Effector memory CD4-positive, alpha-beta T cell (primary cell): Measurements from ENCODE around the gene SIMC1.

Experiments used
- DNase-seq, 3 donors: peaks; one replicate each; pipeline ENCODE4 v3.0.0-alpha.2; 2020
- H3K27ac ChIP-seq: 2 replicates; pipeline ENCODE4 v1.7.0; 2013; ENCODE audit warnings: mild to moderate bottlenecking, low read length, moderate library complexity; ENCODE audit not compliant: insufficient read depth, poor library complexity, severe bottlenecking
- H3K27me3 ChIP-seq: replicated peaks from 2 replicates; pipeline ENCODE4 v1.7.0; 2013; ENCODE audit warnings: mild to moderate bottlenecking, low read length; ENCODE audit not compliant: insufficient read depth, control insufficient read depth, poor library complexity, severe bottlenecking
- H3K36me3 ChIP-seq: 2 replicates; pipeline ENCODE4 v1.7.0; 2013; ENCODE audit warnings: mild to moderate bottlenecking, low read length, moderate library complexity; ENCODE audit not compliant: control insufficient read depth, insufficient read depth
- H3K4me1 ChIP-seq: 2 replicates; pipeline ENCODE4 v1.7.0; 2013; ENCODE audit warnings: low read length, mild to moderate bottlenecking; ENCODE audit not compliant: control insufficient read depth, insufficient read depth, poor library complexity, severe bottlenecking
- H3K4me3 ChIP-seq: 2 replicates; pipeline ENCODE4 v1.7.0; 2013; ENCODE audit warnings: low read length, low read depth, mild to moderate bottlenecking; ENCODE audit not compliant: insufficient read depth, poor library complexity, severe bottlenecking
- H3K9me3 ChIP-seq: 2 replicates; pipeline ENCODE4 v1.7.0; 2013; ENCODE audit warnings: mild to moderate bottlenecking, low read length, moderate library complexity; ENCODE audit not compliant: control insufficient read depth

SIMC1 gene

DNA sequence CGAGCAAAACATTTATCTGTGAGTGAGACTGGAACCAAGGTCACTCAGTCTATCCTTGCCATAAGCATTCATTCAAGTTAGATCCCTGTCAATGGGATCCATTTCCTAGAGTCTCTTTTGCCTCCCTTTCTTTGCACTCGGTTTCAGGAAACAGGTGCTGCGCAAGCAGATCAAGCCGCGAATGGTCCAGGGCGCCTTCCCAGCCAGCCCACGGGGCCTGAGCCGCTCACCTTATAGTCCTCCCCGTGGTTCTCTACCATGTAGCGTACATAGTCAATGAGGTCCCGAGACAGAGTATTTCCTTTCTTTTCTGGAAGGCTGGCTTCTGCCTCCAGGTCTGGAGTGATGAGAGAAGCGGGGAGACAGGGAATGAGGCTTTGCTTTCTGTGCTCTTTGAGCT, 146.8 kb downstream of the SIMC1 start:
- H3K36me3 ChIP-seq = peaks cover 51% of the 10 kb centered on the region

DNA sequence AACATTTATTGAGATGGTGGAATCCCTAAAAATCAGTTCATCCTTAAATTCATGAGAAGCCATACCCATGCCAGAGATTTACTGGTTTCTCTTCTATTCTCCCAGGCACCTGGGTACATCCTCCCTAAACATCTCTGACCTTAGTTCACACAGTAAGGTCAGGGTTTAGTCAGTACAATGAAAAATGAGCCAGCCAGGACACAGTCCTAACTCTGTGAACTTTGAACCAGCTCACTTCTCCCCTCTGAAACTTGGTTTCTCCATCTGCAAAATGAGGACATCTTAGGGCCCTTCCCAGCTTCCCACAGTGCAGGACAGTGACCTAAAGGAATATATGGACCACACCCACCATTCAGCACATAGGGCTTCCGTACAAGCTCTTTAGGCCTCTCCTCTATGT, 148.3 kb downstream of the SIMC1 start:
- H3K27me3 ChIP-seq = no peaks in the 10 kb centered on the region
- DNase-seq = no peak
- peaks cover 51% of the 10 kb centered on the region for H3K36me3 ChIP-seq
- peaks cover 10% of the 10 kb centered on the region for H3K4me1 ChIP-seq
- no peaks in the 10 kb centered on the region for H3K9me3 ChIP-seq
- H3K4me3 ChIP-seq = no peak overlapping the region
- H3K27ac ChIP-seq = no peak overlapping the region

More for the DNA sequence above, 146.8 kb downstream of the SIMC1 start:
- no peak overlapping the region for H3K4me3 ChIP-seq
- DNase-seq = no peak
- peaks cover 10% of the 10 kb centered on the region for H3K4me1 ChIP-seq
- no peaks in the 10 kb centered on the region for H3K9me3 ChIP-seq
- H3K27ac ChIP-seq = no peak overlapping the region
- no peaks in the 10 kb centered on the region for H3K27me3 ChIP-seq

DNA sequence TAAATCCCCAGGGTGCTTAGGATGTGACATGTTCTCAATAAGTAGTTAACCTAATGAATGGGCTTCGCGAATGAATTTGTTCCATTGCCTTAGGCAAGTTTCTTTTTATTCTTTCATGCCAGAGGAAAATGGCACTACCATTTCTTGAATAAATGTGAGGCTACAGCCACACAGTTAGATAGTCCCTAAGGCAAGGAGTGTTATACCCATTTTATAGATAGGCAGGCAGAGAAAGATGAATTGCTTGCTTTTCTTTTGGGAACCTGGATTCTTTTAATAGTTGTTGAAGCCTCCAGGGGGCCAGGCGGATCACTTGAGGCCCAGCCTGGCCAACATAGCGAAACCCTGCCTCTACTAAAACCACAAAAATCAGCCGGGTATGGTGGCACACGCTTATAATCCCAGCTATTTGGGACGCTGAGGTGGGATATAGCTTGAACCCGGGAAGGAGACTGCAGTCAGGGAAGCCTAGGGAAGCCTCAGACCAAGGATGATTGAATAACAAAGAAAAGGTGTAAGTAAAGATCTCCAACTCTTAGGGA, 149.2 kb downstream of the SIMC1 start:
- Histone ChIP-seq H3K4me1 (peaks cover 10% of the 10 kb centered on the region), H3K27ac (peak overlapping the region; percentile 97), H3K4me3 (peak overlapping the region; percentile 93), H3K27me3 (no peaks in the 10 kb centered on the region), H3K9me3 (no peaks in the 10 kb centered on the region), H3K36me3 (peaks cover 41% of the 10 kb centered on the region)
- DNase-seq = no peak

GRCh38 chr5:176388003-176388443, 149.8 kb downstream of the SIMC1 start:
- H3K27me3 ChIP-seq = no peaks in the 10 kb centered on the region
- H3K9me3 ChIP-seq = no peaks in the 10 kb centered on the region
- H3K4me3 ChIP-seq = peak overlapping the region; percentile 93
- H3K36me3 ChIP-seq = peaks cover 36% of the 10 kb centered on the region
- no peak for DNase-seq
- peak overlapping the region; percentile 97 for H3K27ac ChIP-seq
- H3K4me1 ChIP-seq = peaks cover 10% of the 10 kb centered on the region

DNA sequence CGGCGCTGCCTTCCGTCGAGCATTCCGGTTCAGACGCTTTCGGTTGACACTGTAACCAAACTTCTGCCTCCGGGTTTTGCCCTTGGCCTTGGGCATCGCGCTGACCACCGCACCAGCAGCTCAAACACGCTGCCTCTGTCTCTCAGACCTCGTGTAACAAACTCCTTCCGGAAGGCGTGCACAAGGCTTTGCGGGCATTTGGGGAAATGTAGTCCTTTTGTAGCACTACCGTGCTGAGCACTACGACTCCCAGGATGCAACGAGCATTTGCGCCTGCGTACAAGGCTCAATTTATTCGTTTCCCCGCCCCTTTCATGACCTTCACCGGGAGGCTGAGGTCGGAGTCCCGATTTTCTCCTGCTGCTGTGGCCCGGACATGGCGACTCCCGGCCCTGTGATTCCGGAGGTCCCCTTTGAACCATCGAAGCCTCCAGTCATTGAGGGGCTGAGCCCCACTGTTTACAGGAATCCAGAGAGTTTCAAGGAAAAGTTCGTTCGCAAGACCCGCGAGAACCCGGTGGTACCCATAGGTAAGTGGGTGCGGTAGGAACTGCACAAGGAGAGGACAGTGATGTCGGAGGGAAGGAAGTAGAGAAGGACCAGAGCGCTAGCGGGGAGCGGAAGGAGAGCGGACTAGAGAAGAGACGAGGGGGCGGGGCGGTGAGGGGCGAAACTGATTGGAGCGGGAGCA, 150.4 kb downstream of the SIMC1 start, which contains the start of the genes HIGD2A and NOP16:
TSS of gene HIGD2A (plus strand) at position 308 of the 691 bp plus-strand sequence. CDS start at position 377, 69 bp downstream.
TSS of gene NOP16 (minus strand) at position 155 of the 691 bp plus-strand sequence. CDS start at position 96, 59 bp downstream.
- Histone ChIP-seq H3K27ac (peak within 1 kb of the TSS; percentile 97), H3K4me3 (peak within 1 kb of the TSS; percentile 93), H3K36me3 (peaks cover 30% of the 10 kb centered on the region), H3K9me3 (no peaks in the 10 kb centered on the region), H3K27me3 (no peaks in the 10 kb centered on the region), H3K4me1 (peaks cover 10% of the 10 kb centered on the region)
- peak; percentile 95 to 98 (median 97) for DNase-seq

- Histone ChIP-seq H3K4me1 (peaks cover 10% of the 10 kb centered on the region), H3K36me3 (peaks cover 22% of the 10 kb centered on the region), H3K4me3 (peak overlapping the region; percentile 93), H3K27ac (peak overlapping the region; percentile 97), H3K27me3 (no peaks in the 10 kb centered on the region), H3K9me3 (no peaks in the 10 kb centered on the region)
- no peak for DNase-seq
These were observed 151.2 kb downstream of the SIMC1 start for GRCh38 chr5:176389135-176390123.

DNA sequence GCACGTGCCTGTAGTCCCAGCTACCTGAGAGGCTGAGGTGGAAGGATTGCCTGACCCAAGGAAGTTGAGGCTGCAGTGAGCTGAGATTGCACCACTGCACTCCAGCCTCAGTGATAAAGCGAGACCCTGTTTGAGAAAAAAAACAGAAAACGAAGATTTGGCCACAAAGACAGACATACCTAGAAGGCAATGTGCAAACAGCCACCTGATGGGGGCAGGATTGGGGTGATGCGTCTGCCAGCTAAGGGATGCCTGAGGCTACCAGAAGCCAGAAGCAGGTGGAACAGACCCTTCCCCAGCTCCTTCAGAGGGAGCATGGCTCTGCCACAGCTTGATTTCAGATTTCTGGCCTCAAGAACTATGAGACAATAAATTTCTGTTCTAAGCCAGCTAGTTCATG, 153.3 kb downstream of the SIMC1 start:
- Histone ChIP-seq H3K9me3 (no peaks in the 10 kb centered on the region), H3K27me3 (no peaks in the 10 kb centered on the region), H3K36me3 (peaks cover 5% of the 10 kb centered on the region), H3K4me1 (peaks cover 10% of the 10 kb centered on the region), H3K27ac (no peak overlapping the region), H3K4me3 (no peak overlapping the region)
- DNase-seq = no peak

DNA sequence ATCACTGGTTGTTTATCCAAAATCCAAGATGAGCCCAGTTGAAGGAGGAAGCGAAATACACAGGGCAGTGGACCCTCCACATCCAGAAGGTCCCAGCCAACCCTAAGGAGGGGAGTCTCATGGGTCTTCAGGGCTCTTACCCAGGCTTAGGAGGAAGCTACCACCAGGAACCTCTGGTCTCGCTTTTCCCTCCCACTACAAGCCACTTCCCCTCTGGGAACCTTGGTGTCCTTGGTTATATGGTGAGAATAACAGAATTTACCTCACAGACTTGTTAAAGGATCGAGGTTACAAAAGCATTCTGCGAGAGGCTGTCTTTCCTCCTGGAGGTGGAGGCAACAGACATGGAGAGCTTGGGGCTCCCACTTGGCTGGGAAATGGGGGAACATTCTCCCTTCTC, 153.8 kb downstream of the SIMC1 start:
- Histone ChIP-seq H3K4me3 (no peak overlapping the region), H3K4me1 (peaks cover 10% of the 10 kb centered on the region), H3K9me3 (no peaks in the 10 kb centered on the region), H3K27ac (no peak overlapping the region), H3K36me3 (peaks cover 5% of the 10 kb centered on the region), H3K27me3 (no peaks in the 10 kb centered on the region)
- DNase-seq = no peak

- no peak overlapping the region for H3K4me3 ChIP-seq
- H3K27me3 ChIP-seq = no peaks in the 10 kb centered on the region
- DNase-seq = no peak
- H3K27ac ChIP-seq = no peak overlapping the region
- peaks cover 10% of the 10 kb centered on the region for H3K4me1 ChIP-seq
- no peaks in the 10 kb centered on the region for H3K9me3 ChIP-seq
- peaks cover 8% of the 10 kb centered on the region for H3K36me3 ChIP-seq
These were observed 154.3 kb downstream of the SIMC1 start for GRCh38 chr5:176392526-176392925.
